ENCODE measurements around the gene AGBL4.

DNA sequence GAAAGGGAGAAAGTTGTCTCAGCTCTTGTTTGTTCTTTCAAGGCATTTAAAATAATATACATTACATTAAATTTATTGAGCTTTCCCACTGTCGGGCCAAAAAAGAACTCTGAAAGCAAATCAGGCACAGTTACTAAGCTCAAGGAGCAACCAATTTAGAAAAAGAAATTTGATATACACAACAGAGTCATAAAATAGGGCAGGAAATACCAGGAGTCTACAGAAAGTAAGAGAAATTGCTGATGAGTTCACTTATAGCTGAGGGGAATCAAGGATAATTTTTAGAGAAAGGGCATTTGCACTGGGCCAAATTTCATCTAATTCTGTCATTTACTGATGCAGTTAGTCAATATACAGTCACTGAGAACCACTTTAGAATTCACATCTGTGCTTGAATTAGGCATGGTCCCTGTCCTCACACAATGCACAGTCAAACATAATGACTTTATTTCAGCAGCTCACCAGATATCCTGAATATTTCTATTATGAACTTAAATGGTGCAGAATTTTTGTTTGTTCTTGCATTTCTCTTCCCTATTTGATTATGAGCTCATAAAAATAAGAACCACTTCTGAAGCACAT, 997.4 kb downstream of the AGBL4 start:
- TF ChIP-seq, protein P1, sequence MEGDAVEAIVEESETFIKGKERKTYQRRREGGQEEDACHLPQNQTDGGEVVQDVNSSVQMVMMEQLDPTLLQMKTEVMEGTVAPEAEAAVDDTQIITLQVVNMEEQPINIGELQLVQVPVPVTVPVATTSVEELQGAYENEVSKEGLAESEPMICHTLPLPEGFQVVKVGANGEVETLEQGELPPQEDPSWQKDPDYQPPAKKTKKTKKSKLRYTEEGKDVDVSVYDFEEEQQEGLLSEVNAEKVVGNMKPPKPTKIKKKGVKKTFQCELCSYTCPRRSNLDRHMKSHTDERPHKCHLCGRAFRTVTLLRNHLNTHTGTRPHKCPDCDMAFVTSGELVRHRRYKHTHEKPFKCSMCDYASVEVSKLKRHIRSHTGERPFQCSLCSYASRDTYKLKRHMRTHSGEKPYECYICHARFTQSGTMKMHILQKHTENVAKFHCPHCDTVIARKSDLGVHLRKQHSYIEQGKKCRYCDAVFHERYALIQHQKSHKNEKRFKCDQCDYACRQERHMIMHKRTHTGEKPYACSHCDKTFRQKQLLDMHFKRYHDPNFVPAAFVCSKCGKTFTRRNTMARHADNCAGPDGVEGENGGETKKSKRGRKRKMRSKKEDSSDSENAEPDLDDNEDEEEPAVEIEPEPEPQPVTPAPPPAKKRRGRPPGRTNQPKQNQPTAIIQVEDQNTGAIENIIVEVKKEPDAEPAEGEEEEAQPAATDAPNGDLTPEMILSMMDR (IDR thresholded peaks at IDR 0.05) = no peak
- no peak for TF ChIP-seq POLR2A (IDR thresholded peaks at IDR 0.05)

All from breast epithelium (tissue), 3 donors.